GM10248 (cell line): ENCODE measurements around the gene C1GALT1.
"Not testable (repeated sequence)": the region's sequence is repeated elsewhere in the genome, so short reads cannot be mapped to it uniquely, and the experiment has no call there.

Experiments used
- CTCF ChIA-PET: fragments of 300-600 bp; sonication (Branson Sonifier 250); formaldehyde crosslinking; extraction: SDS; loops from one replicate; lab custom pipeline; 2021; ENCODE audit warnings: antibody characterized with exemption; lab: Yijun Ruan, JAX
- POLR2A ChIA-PET: fragments of 350-650 bp; sonication (Branson Sonifier 250); formaldehyde crosslinking; extraction: SDS; loops from one replicate; lab custom pipeline; 2020; ENCODE audit warnings: antibody characterized with exemption; lab: Yijun Ruan, JAX
- DNase-seq: peaks from one replicate; pipeline ENCODE4 v3.0.0; 2012; ENCODE audit errors: extremely low spot score
- TF ChIP-seq, protein P1 (sequence below): IDR thresholded peaks from 2 replicates; pipeline ENCODE4 v1.5.1; 2012; ENCODE audit warnings: mild to moderate bottlenecking, low read depth; ENCODE audit errors: extremely low read depth, missing control alignments, control extremely low read depth

Gene C1GALT1

DNA sequence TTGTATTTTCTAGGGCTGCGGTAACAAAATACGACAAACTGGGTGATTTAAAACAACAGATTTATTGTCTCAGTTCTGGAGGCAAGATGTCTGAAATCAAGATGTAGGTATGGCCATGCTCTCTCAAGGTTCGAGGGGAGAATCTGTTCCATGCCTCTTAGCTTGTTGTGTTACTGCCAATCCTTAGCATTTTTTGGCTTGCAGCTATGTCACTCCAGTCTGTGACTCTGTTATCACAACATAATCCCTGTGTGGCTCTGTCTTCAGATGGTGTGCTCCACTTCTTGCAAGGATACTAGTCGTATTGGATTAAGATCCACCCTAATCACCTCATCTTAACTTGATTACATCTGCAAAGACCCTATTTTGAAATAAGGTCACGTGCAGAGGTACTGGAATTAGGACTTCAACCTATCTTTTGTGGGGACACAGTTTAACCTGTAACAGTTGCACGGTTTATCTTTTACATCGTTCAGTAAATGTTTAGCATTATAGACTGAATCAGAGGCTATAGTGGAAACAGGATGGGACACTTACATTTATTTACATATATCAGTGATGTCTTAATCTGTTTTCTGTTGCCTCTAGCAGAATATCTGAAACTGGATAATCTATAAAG is 3.1 kb downstream of the C1GALT1 start:
- ChIA-PET POLR2A (no interaction called here), CTCF (interaction anchor here (1.1 kb wide), 1 partner anchor 11 kb away, joined by 3 read pairs; no protein-coding TSS in a partner anchor)
- TF ChIP-seq, protein P1, sequence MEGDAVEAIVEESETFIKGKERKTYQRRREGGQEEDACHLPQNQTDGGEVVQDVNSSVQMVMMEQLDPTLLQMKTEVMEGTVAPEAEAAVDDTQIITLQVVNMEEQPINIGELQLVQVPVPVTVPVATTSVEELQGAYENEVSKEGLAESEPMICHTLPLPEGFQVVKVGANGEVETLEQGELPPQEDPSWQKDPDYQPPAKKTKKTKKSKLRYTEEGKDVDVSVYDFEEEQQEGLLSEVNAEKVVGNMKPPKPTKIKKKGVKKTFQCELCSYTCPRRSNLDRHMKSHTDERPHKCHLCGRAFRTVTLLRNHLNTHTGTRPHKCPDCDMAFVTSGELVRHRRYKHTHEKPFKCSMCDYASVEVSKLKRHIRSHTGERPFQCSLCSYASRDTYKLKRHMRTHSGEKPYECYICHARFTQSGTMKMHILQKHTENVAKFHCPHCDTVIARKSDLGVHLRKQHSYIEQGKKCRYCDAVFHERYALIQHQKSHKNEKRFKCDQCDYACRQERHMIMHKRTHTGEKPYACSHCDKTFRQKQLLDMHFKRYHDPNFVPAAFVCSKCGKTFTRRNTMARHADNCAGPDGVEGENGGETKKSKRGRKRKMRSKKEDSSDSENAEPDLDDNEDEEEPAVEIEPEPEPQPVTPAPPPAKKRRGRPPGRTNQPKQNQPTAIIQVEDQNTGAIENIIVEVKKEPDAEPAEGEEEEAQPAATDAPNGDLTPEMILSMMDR: no peak
- DNase-seq: no peak

DNA sequence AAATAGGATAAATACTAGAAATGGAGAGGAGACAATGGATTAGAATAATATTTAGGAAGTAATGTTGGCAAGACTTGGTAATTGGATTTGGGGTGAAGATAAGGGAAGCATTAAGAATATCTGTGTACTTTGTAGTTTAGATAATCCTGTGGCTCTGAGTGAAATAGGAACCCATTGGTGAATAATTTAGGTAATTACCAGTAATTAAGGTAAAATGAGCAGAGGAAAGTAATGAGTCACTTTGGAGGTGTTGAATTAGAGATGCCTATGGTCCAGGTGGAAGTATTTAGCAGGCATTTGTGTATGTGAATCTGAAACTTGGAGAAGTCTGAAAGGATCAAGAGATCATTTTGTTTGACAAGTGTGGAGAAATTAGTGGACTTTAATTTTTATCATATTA is 5.7 kb downstream of the C1GALT1 start:
- no peak for DNase-seq
- TF ChIP-seq, protein P1: no peak
- CTCF ChIA-PET: no interaction called here
- POLR2A ChIA-PET: no interaction called here

DNA sequence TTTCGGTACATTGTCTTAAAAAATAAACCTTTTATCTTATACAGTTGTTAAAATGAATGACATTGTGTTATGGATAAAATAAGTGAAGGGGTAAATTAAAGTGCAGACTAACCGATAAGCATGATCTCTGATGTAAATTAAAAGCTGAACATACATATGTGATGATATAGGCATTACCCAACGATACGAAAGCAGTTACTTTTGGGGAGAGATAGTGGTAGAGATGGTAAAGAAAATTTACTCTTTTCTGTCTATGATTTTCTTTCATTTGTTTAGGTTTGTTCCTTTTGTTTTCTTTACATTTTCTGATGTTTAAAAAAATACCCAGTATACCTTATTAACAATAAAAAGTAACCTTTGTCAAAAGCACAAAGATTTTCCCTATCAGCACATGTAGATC is 6.4 kb downstream of the C1GALT1 start:
- ChIA-PET POLR2A (no interaction called here), CTCF (interaction anchor here (0.8 kb wide), 1 partner anchor 54 kb away, joined by 3 read pairs; no protein-coding TSS in a partner anchor)
- TF ChIP-seq, protein P1: no peak
- DNase-seq: no peak

DNA sequence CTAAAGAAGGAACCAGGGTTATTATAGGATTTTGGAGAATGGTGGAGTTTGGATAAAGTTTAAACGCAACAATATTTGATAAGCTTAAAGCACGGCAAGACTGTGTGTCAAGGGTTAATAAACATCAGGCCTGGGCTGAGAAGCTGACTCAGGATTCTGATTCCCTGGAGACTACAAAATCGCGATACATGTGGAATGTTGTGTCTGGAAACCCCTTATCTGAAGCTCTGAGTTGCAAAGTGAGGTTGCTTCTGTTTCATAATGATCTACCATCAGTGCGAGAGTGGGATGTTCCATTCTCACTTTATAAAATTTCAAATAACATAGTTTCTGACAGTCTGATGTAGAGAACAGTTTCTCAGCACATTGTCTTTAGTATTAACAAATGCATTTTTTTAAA is 7.8 kb downstream of the C1GALT1 start:
- ChIA-PET POLR2A (no interaction called here), CTCF (interaction anchor here (0.9 to 1.2 kb wide), 2 partner anchors 12 to 16 kb away, joined by 3 to 4 read pairs; no protein-coding TSS in a partner anchor)
- no peak for DNase-seq
- TF ChIP-seq, protein P1: no peak

DNA sequence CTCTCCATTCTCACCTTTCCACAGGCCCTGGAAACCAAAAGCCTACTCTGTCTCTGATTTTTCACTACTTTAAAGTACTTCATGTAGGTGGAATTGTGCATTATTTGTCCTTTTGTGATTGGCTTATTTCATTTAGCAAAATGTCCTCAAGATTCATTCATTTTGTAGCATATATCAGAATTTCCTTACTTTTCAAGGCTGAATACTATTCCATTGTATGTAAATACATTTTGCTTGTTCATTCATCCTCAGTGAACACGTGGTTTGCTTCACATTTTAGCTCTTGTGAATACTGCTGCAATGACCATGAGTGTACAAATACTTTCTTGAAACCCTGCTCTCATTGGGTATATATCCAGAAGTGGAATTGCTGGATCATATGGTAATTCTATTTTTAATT is 8.8 kb downstream of the C1GALT1 start:
- POLR2A ChIA-PET: no interaction called here
- CTCF ChIA-PET: interaction anchor here (1.2 kb wide), 1 partner anchor 15 kb away, joined by 4 read pairs; no protein-coding TSS in a partner anchor
- TF ChIP-seq, protein P1: no peak
- no peak for DNase-seq

DNA sequence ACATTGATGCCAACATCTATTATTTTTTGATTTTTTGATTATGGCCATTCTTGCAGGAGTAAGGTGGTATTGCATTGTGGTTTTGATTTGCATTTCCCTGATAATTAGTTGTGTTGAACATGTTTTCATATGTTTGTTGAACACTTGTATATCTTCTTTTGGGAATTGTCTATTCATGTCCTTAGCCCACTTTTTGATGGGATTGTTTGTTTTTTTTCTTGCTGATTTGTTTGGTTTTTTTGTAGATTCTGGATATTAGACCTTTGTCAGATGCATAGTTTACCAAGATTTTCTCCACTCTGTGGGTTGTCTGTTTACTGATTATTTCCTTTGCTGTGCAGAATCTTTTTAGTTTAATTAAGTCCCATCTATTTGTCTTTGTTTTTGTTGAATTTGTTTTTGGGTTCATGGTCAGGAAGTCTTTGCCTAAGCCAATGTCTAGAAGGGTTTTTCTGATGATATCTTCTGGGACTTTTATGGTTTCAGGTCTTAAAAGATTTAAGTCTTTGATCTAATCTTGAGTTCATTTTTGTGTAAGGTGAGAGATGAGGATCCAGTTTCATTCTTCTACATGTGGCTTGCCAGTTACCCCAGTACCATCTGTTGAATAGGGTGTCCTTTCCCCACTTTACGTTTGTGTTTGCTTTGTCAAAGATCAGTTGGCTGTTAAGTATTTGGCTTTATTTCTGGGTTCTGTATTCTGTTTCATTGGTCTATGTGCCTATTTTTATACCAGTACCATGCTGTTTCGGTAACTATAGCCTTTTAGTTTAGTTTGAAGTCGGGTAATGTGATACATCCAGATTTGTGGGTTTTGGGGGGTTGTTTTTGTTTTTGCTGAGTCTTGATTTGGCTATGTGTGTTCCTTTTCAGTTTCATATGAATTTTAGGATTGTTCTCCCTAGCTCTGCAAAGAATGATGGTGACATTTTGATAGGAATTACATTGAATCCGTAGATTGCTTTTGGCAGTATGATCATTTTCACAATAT is 10.7 kb downstream of the C1GALT1 start:
- CTCF ChIA-PET, DNase-seq, POLR2A ChIA-PET: not testable (repeated sequence)

DNA sequence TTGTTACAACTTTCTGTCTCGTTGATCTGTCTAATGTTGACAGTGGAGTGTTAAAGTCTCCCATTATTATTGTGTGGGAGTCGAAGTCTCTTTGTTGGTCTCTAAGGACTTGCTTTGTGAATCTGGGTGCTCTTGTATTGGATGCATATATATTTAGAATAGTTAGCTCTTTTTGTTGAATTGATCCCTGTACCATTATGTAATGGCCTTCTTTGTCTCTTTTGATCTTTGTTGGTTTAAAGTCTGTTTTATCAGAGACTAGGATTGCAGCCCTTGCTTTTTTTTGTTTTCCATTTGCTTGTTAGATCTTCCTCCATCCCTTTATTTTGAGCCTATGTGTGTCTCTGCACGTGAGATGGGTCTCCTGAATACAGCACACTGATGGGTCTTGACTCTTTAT is 17.2 kb downstream of the C1GALT1 start:
- POLR2A ChIA-PET, DNase-seq: not testable (repeated sequence)
- CTCF ChIA-PET: interaction anchor here (2.2 kb wide), 1 partner anchor 10 kb away, joined by 7 read pairs; no protein-coding TSS in a partner anchor

DNA sequence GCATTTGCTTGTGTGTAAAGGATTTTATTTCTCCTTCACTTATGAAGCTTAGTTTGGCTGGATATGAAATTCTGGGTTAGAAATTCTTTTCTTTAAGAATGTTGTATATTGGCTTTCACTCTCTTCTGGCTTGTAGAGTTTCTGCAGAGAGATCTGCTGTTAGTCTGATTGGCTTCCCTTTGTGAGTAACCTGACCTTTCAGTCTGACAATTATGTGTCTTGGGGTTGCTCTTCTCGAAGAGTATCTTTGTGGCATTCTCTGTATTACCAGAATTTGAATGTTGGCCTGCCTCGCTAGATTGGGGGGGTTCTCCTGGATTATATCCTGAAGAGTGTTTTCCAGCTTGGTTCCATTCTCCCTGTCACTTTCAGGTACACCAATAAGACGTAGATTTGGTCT is 17.9 kb downstream of the C1GALT1 start:
- DNase-seq, POLR2A ChIA-PET: not testable (repeated sequence)
- CTCF ChIA-PET: interaction anchor here (2.2 kb wide), 1 partner anchor 10 kb away, joined by 7 read pairs; no protein-coding TSS in a partner anchor
